Activated CD4-positive, alpha-beta T cell treated with anti-CD3 and anti-CD28 coated beads for 1 hour (primary cell): ENCODE data around the gene ZNF276.

Experiments used
- DNase-seq: peaks from one replicate; pipeline ENCODE4 v3.0.0-alpha.2; 2020

The ZNF276 gene

DNA sequence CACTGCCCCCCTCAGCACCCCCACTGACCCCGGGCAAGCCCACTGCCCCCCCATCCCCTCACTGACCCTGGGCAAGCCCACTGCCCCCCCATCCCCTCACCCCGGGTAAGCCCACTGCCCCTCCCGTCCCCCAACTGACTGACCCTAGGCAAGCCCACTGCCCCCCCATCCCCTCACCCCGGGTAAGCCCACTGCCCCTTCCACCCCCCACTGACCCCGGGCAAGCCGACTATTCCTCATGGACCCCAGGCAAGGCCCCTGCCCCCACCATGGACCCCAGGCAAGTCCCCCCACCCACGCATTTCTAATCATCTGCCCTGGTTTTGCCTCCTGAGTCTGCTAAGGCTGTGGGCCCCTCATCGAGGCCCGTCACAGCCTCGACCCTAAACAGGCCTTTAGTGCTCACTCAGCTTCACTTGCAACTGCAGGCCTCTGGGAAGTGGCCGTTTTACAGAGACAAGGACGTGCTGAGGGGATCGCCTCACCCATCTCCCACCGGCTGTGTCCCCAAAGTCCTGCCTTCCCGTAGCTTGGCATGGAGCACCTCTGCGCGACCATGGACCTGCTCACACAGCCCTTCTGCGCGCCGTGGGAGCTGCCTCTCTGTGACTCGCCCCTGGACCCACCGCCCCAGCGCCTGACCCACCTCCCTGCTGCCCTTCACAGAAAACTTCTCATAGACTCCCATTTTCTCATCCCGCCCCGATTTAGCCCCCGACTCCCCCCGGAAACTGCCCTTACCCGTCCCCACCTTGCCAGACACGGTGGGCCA is 4.2 kb upstream of the ZNF276 start:
- no peak for DNase-seq

GRCh38 chr16:89717688-89718505 is 3.4 kb upstream of the ZNF276 start:
- no peak for DNase-seq

DNA sequence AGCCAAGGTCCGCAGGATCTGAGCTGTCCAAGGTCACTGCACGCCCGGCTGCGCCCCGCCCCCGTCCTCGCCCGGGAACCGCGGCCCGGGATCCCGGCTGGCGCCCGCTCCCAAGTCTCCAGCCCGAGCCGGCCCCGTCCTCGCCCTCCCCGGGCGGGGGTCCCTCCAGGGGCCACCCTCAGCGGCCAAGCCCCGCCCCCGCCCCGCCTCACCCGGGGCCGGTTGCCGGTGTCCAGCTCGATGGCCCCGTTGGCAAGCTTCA is 855 bp upstream of the ZNF276 start:
- no peak for DNase-seq

DNA sequence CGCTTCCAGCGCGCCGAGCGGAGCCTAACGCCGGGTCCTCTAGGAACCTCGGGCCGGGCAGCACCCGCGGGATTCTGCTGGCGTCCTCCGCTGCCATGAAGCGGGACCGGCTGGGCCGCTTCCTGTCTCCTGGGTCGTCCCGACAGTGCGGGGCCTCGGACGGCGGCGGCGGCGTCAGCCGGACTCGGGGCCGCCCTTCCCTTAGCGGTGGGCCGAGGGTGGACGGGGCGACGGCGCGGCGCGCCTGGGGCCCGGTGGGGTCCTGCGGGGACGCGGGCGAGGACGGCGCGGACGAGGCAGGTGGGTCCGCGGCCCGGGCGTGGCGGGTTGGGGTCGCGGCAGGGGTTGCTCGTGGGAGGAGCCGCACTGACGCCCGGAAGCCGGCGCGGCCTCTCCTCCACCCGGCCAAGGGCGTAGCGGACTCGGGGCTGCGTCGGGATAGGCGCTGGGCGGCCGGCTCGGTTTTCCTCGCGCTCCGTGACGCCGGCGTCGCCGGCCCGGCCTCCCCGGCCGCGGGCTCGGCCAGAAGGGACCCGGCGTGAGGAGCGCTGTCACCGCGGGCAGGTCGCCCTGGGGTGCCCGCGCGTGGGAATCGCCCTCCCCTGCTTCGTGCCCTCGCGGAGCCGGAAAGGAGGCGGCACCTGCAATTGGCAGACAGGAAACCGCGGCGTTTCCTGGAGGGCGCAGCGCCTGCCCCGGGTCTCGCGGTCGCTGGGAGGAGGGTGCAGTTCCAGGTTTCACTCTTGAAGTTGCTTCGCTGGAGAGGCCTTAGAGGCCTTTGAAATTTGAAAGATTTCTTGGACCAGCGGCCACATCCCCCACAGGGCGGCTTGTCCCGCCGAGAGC is 432 bp downstream of the ZNF276 start:
- DNase-seq = peak; percentile 83

DNA sequence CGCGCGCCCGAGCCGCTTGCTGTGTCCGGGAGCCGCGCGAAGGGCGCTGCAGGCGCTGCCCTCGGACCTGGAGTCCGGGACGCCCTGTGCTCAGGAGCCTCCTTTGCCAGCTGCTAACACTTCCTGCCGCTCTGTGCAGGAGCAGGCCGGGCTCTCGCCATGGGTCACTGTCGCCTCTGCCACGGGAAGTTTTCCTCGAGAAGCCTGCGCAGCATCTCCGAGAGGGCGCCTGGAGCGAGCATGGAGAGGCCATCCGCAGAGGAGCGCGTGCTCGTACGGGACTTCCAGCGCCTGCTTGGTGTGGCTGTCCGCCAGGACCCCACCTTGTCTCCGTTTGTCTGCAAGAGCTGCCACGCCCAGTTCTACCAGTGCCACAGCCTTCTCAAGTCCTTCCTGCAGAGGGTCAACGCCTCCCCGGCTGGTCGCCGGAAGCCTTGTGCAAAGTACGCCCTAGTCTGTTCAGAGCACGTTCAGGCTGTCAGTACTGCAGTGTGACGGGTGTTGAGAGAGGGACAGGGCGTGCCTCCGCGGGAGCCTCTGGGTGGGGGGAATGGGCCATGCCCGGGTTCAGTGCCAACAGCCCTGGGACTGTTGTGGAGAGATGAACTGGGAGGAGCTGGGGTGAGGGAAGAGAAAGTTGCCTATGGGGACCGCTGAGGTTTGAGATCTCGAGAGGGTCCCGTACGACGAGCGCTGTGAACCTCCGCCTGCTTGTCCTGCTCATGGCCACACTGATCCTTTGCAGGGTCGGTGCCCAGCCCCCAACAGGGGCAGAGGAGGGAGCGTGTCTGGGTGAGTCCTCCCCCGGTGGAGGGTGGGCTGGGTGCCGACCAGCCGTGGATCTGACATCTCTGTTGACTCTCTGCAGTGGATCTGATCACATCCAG is 1.3 kb downstream of the ZNF276 start:
- peak; percentile 49 for DNase-seq

- peak; percentile 62 for DNase-seq
Observed at GRCh38 chr16:89723279-89724250, 2.2 kb downstream of the ZNF276 start.

- no peak for DNase-seq
Observed at GRCh38 chr16:89727406-89728120, 6.2 kb downstream of the ZNF276 start.

GRCh38 chr16:89729293-89729692 is 8.0 kb downstream of the ZNF276 start:
- no peak for DNase-seq

GRCh38 chr16:89729863-89730593 is 8.7 kb downstream of the ZNF276 start:
- no peak for DNase-seq

GRCh38 chr16:89730610-89731234 is 9.4 kb downstream of the ZNF276 start:
- no peak for DNase-seq

- no peak for DNase-seq
Observed at GRCh38 chr16:89732142-89732917, 11.0 kb downstream of the ZNF276 start.

DNA sequence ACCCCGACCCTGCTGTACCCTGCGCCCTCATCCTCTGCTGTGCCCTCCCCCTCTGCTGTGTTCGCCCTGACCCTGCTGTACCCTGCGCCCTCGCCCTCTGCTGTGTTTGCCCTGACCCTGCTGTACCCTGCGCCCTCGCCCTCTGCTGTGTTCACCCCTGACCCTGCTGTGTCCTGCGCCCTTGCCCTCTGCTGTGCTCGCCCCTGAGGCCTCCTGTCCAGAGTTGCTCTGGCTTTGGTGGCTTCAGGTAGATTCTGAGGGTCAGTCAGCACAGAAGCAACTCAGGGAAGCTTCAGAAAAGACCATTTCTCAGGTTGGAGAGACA is 11.5 kb downstream of the ZNF276 start:
- no peak for DNase-seq

DNA sequence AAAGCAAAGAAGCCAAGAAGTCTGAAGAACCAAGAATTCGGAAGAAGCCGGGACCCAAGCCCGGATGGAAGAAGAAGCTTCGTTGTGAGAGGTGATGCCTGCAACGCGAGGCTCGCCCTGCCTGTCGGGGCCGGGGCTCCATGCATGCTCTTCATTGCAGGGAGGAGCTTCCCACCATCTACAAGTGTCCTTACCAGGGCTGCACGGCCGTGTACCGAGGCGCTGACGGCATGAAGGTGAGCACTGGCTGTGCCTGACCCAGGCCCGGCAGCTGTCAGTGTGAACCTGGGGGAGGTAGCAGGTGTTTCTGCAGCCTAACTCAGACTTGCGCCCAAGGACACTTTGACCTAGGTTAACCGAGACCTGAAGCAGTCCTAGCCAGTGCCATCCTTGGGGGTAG is 12.0 kb downstream of the ZNF276 start:
- DNase-seq = no peak

DNA sequence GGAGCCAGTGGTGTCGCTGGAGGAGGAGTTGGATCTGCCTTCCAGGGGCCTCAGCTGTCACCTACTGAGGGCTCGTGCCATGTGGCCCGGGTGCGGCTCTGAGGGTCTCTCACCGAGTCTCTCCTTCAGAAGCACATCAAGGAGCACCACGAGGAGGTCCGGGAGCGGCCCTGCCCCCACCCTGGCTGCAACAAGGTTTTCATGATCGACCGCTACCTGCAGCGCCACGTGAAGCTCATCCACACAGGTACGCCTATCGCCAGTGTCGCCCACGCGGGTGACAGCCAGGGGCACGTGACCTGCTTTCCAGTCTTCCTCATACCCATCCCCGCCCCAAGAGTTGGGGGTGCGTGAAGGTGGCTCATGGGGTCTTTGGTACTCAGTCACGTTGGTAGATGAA is 12.5 kb downstream of the ZNF276 start:
- DNase-seq = no peak

- DNase-seq = no peak
Observed at GRCh38 chr16:89736554-89736953, 15.2 kb downstream of the ZNF276 start.

DNA sequence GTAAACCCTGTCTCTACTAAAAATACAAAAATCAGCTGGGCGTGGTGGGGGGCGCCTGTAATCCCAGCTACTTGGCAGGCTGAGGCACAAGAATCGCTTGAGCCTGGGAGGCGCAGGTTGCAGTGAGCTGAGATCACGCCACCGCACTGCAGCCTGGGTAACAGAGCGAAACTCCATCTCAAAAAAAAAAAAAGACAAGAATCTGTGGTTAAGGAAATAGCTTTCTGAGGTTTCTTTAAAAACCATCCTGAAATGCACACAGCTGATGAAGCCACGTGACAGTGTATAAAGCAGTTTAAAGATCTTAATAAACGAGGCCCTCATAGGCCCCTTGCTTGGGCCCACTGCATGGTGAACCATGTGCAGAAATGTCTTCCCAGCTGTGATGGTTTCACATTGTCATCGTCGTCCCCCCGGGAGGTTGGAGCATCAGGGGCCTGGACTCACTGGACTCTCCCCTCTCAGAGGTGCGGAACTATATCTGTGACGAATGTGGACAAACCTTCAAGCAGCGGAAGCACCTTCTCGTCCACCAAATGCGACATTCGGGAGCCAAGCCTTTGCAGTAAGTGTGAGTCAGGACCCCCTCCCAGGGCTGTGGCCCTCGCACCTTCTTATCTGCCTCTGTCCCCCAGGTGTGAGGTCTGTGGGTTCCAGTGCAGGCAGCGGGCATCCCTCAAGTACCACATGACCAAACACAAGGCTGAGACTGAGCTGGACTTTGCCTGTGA is 16.2 kb downstream of the ZNF276 start:
- peak; percentile 19 for DNase-seq

DNA sequence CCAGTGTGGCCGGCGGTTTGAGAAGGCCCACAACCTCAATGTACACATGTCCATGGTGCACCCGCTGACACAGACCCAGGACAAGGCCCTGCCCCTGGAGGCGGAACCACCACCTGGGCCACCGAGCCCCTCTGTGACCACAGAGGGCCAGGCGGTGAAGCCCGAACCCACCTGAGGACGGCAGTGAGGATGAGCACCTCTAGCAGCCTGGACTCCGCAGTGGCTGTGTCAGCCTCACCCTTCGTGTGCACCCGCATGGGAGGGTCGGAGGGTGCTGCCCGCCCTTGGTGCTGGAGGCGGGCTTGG is 16.7 kb downstream of the ZNF276 start:
- DNase-seq = no peak
